GM13977 (cell line): ENCODE measurements around the gene PTGDS.

Source experiments
- DNase-seq: peaks from one replicate; pipeline ENCODE4 v3.0.0; 2012; ENCODE audit warnings: low spot score
- in situ Hi-C: fragments of 300-500 bp; cut with MboI; formaldehyde crosslinking; loops from one replicate; pipeline ENCODE4 v1.12.0; 2022; ENCODE audit warnings: low sequenced_read_pairs, low pct_unique_long_range_greater_than_20kb, mixed read lengths, inconsistent platforms; ENCODE audit not compliant: unreplicated experiment
- TF ChIP-seq, protein P1 (sequence below): IDR thresholded peaks from 2 replicates; pipeline ENCODE4 v1.5.1; 2012; ENCODE audit warnings: mild to moderate bottlenecking, control low read depth; ENCODE audit not compliant: insufficient read depth; ENCODE audit errors: extremely low read depth, missing control alignments

PTGDS gene

DNA sequence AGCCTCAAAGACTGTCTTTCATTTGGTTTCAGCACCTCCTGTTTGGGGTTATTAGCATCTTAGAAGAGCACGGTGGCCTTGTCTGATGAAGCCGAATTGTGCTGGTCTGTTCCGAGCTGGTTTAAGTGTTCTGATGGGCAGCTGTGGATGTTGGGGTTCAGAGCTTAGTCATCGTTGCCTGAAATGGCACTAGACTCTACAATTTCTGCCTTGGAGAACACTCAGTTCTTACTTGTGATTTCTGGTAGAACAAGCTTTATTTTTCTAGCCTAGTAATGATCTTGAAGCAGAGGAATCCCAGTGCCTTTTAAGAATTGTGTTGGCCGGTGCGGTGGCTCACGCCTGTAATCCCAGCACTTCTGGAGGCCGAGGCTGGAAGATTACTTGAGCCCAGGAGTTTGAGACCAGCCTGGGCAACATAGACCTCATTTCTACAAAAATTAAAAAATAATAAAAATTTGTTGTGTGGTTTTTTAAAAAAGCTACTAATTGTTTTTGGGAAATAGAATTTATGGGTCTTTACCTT, 40.6 kb upstream of the PTGDS start:
- DNase-seq, result no peak
- TF ChIP-seq, protein P1, sequence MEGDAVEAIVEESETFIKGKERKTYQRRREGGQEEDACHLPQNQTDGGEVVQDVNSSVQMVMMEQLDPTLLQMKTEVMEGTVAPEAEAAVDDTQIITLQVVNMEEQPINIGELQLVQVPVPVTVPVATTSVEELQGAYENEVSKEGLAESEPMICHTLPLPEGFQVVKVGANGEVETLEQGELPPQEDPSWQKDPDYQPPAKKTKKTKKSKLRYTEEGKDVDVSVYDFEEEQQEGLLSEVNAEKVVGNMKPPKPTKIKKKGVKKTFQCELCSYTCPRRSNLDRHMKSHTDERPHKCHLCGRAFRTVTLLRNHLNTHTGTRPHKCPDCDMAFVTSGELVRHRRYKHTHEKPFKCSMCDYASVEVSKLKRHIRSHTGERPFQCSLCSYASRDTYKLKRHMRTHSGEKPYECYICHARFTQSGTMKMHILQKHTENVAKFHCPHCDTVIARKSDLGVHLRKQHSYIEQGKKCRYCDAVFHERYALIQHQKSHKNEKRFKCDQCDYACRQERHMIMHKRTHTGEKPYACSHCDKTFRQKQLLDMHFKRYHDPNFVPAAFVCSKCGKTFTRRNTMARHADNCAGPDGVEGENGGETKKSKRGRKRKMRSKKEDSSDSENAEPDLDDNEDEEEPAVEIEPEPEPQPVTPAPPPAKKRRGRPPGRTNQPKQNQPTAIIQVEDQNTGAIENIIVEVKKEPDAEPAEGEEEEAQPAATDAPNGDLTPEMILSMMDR, result no peak
- in situ Hi-C loops, result no loop called here

GRCh38 chr9:136937186-136938001, 39.9 kb upstream of the PTGDS start:
- TF ChIP-seq, protein P1, result no peak
- in situ Hi-C loops, result no loop called here
- no peak for DNase-seq

DNA sequence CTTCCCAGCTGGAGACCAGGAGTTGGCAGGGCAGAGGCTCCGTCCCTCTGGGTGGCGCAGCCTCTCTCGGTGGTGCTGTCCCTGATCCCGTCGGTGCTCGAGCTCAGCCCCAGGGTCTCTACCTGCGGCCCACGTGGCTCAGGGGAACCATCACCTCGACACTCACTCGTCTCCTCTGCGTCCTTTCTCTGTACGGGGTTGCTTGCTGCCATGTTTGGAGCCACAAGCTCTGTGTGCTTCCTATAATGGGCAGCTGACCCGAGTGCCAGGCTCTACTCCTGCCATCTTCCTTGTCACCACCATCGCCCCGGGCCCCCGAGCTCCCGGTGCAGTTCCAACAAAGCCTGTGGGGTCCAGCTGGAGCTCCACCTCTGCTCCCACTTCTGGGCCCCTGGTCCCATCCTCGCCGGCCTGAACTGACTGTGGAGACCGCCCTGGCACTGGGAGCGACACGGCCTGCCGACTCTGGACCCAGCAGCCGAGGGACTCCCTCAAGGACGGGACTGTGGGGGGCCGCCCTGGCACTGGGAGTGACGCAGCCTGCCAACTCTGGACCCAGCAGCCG, 37.8 kb upstream of the PTGDS start:
- no peak for DNase-seq
- TF ChIP-seq, protein P1, result no peak
- in situ Hi-C loops, result no loop called here

DNA sequence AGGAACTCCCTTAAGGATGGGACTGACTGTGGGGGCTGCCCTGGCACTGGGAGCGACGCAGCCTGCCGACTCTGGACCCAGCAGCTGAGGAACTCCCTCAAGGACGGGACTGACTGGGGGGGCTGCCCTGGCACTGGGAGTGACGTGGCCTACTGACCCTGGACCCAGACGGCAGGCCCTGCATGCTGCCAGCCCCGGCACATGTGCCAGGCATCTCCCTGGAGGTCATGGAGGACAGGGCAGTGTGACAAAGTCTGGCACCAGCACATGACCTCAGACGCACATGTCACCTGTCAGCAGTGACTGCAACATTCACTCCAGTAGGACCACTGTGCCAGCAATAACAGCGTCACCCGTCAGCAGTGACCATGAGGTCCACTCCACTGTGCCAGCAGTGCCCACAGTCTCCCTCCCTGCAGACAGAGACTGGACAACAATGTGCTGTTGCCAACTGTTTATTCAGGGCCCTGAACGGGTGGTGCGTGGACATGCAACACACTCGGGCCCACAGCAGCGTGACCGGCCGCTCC, 37.2 kb upstream of the PTGDS start:
- in situ Hi-C loops, result no loop called here
- TF ChIP-seq, protein P1, result no peak

GRCh38 chr9:136940526-136941230, 36.6 kb upstream of the PTGDS start:
- in situ Hi-C loops, result no loop called here
- TF ChIP-seq, protein P1, result no peak
- no peak for DNase-seq

More for the DNA sequence above, 37.2 kb upstream of the PTGDS start:
- no peak for DNase-seq
